MG63 (cell line): Measurements from ENCODE around the gene PQBP1. TPM values are rescaled to one million over a fixed set of nuclear protein-coding genes. Genes with fewer than 3 reads are reported as not detected.
"Not testable (repeated sequence)": the region's sequence is repeated elsewhere in the genome, so short reads cannot be mapped to it uniquely, and the experiment has no call there.

Experiments used
- DNase-seq: peaks from one replicate; pipeline ENCODE4 v3.0.0-alpha.2; 2020
- H3K27me3 ChIP-seq: fragments of 250-450 bp; sonication (Bioruptor Pico); 2 replicates; pipeline ENCODE4 v1.5.1; 2020; ENCODE audit warnings: mild to moderate bottlenecking, moderate library complexity
- H3K36me3 ChIP-seq: fragments of 250-450 bp; sonication (Bioruptor Pico); 2 replicates; pipeline ENCODE4 v1.5.1; 2020; ENCODE audit warnings: mild to moderate bottlenecking, moderate library complexity
- H3K4me3 ChIP-seq: fragments of 250-450 bp; sonication (Bioruptor Pico); 2 replicates; pipeline ENCODE4 v1.5.1; 2020; ENCODE audit warnings: mild to moderate bottlenecking, moderate library complexity
- H3K9me3 ChIP-seq: fragments of 250-450 bp; sonication (Bioruptor Pico); 2 replicates; pipeline ENCODE4 v1.5.1; 2020; ENCODE audit warnings: mild to moderate bottlenecking, moderate library complexity
- total RNA-seq: library from RNA; depleted of rRNA; stranded (reverse); fragments of >200 nt; shearing (Covaris generic); gene quantifications from 2 replicates; pipeline ENCODE4 v1.2.3, GENCODE V29; 2014; ENCODE audit warnings: low replicate concordance; rRNA removed

PQBP1 gene
- 117 and 168 TPM in 2 replicates for total RNA-seq

GRCh38 chrX:48897625-48898306, at the start of gene PQBP1, which contains the start of gene TIMM17B:
TSS of gene PQBP1 (plus strand) at chrX:48897930. CDS start at chrX:48898510, 580 bp downstream.
TSS of gene TIMM17B (minus strand) at chrX:48897768. CDS start at chrX:48897749, 19 bp downstream.
- no peaks in the 10 kb centered on the region for H3K27me3 ChIP-seq
- H3K4me3 ChIP-seq = peak within 1 kb of the TSS; percentile 78
- H3K36me3 ChIP-seq = peaks cover 5% of the 10 kb centered on the region; the same call in 1 of the 2 replicates
- peak; percentile 93 for DNase-seq
- no peaks in the 10 kb centered on the region for H3K9me3 ChIP-seq

DNA sequence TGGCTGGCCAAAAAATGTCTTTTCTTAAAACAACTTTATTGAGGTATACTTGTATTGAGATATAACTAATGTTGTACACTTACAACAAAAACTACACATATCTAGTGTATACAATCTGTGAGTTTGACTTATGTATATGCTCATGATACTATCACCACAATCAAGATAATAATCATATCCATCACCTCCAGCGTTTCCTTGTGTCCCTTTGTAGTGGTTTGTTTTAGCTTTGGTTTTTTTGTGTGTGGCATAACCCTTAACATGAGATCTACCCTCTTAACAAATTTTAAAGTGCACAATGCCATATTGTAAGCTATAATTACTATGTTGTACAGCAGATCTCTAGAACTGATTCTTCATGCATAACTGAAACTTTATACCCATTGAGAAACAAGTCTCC, 48.9 kb upstream of the PQBP1 start:
- Histone ChIP-seq H3K4me3 (no peak overlapping the region), H3K9me3 (no peaks in the 10 kb centered on the region), H3K27me3 (no peaks in the 10 kb centered on the region), H3K36me3 (no peaks in the 10 kb centered on the region)
- no peak for DNase-seq

DNA sequence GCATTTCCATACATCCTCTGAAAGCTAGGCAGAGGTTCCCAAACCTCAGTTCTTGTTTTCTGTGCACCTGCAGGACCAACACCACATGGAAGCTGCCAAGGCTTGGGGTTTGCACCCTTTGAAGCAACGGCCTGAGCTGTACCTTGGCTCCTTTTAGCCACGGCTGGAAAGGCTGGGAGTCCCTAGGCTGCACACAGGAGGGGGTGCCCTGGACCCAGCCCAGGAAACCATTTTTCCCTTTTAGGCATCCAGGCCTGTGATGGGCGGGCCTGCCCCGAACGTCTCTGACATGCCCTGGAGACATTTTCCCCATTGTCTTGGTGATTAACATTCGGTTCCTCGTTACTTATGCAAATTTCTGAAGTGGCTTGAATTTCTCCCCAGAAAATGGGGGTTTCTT, 44.9 kb upstream of the PQBP1 start:
- DNase-seq = no peak
- no peaks in the 10 kb centered on the region for H3K36me3 ChIP-seq
- no peak overlapping the region for H3K4me3 ChIP-seq
- no peaks in the 10 kb centered on the region for H3K9me3 ChIP-seq
- no peaks in the 10 kb centered on the region for H3K27me3 ChIP-seq

DNA sequence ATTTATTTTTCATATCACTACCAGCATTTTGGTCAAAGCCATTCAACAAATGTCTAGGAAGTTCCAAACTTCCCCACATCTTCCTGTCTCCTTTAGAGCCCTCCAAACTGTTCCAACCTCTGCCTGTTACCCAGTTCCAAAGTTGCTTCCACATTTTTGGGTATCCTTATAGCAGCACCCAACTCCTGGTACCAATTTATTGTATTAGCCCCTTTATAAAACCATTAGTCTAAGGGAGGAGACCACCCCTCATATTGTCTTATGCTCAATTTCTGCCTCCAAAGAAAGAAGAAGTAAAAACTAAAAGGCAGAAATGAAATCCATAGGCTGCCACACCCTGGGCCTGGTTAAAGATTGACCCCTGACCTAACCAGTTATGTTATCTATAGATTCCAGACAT, 44.2 kb upstream of the PQBP1 start:
- DNase-seq, H3K36me3 ChIP-seq, H3K27me3 ChIP-seq, H3K9me3 ChIP-seq, H3K4me3 ChIP-seq: not testable (repeated sequence)

DNA sequence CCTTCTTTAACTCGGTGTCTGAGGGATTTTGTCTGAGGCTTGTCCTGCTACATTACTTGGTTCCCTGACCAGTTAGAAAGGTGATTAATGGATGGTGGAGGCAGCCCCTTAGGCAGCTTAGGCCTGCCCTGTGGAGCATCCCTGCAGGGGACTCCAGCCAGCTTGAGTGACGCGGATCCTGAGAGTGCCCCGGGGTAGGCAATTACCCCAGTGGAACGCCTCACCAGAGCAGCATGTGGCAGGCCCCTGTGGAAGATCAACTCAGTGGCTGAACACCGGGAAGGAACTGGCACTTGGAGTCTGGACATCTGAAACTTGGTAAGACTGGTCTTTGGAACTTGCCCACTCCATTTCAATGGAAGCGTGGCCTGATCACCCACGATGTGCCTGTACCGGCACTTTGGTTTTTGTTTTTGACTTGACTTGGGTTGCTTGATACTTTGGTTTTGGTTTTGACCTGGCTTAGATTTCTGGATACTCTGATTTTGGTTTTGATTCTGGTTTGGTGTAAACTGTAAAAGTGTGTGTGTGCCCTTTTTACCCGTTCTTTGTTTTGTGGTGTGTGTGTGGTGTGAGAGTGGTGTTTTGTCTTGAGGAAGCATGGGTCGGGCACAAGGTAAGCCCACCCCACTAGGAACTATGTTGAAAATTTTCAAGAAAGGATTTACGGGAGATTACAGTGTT, 43.5 kb upstream of the PQBP1 start:
- not testable (repeated sequence) for H3K36me3 ChIP-seq

GRCh38 chrX:48854898-48855297, 42.8 kb upstream of the PQBP1 start:
- Histone ChIP-seq H3K9me3 (no peaks in the 10 kb centered on the region), H3K36me3 (no peaks in the 10 kb centered on the region), H3K27me3 (no peaks in the 10 kb centered on the region), H3K4me3 (no peak overlapping the region)
- no peak for DNase-seq

More for the DNA sequence above, 43.5 kb upstream of the PQBP1 start:
- not testable (repeated sequence) for H3K27me3 ChIP-seq, DNase-seq, H3K9me3 ChIP-seq, H3K4me3 ChIP-seq

DNA sequence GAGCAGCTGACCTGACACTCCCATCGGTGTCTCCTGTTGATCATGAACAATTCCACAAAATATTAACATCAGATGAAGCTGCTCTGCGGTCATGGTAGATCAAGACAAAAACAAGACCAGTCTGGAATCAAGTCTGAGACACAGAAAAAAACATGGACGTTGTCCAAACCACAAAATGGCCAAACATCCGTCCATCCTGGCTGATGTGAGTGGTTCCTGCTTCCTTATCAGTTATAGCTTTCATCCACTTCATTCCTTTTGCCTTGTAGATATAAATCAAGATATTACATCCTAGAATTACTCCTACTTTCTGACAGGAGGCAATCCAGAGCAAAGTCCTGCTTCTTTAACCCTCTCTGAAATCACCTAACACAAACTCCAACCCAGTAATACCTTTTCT, 33.5 kb upstream of the PQBP1 start:
- no peak for DNase-seq
- no peaks in the 10 kb centered on the region for H3K9me3 ChIP-seq

DNA sequence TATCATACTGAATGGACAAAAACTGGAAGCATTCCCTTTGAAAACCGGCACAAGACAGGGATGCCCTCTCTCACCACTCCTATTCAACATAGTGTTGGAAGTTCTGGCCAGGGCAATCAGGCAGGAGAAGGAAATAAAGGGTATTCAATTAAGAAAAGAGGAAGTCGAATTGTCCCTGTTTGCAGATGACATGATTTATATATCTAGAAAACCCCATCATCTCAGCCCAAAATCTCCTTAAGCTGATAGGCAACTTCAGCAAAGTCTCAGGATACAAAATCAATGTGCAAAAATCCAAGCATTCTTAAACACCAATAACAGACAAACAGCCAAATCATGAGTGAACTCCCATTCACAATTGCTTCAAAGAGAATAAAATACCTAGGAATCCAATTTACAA, 25.7 kb upstream of the PQBP1 start:
- not testable (repeated sequence) for H3K9me3 ChIP-seq, DNase-seq, H3K36me3 ChIP-seq, H3K4me3 ChIP-seq, H3K27me3 ChIP-seq

More for the DNA sequence above, 33.5 kb upstream of the PQBP1 start:
- Histone ChIP-seq H3K4me3 (no peak overlapping the region), H3K27me3 (no peaks in the 10 kb centered on the region), H3K36me3 (no peaks in the 10 kb centered on the region)

- H3K36me3 ChIP-seq, H3K4me3 ChIP-seq, H3K27me3 ChIP-seq, DNase-seq, H3K9me3 ChIP-seq: not testable (repeated sequence)
Measured at GRCh38 chrX:48876944-48877343, 20.8 kb upstream of the PQBP1 start.

- Histone ChIP-seq H3K4me3 (no peak overlapping the region), H3K36me3 (no peaks in the 10 kb centered on the region), H3K27me3 (no peaks in the 10 kb centered on the region), H3K9me3 (no peaks in the 10 kb centered on the region)
- DNase-seq = no peak
Measured at GRCh38 chrX:48883729-48884128, 14.0 kb upstream of the PQBP1 start.

GRCh38 chrX:48886586-48886985, 11.1 kb upstream of the PQBP1 start:
- DNase-seq, H3K4me3 ChIP-seq, H3K9me3 ChIP-seq, H3K36me3 ChIP-seq, H3K27me3 ChIP-seq: not testable (repeated sequence)

GRCh38 chrX:48890296-48890925, 7.3 kb upstream of the PQBP1 start:
- Histone ChIP-seq H3K9me3 (no peaks in the 10 kb centered on the region), H3K27me3 (no peaks in the 10 kb centered on the region), H3K4me3 (no peak overlapping the region), H3K36me3 (no peaks in the 10 kb centered on the region)
- no peak for DNase-seq

GRCh38 chrX:48890934-48891401, 6.8 kb upstream of the PQBP1 start:
- Histone ChIP-seq H3K9me3 (no peaks in the 10 kb centered on the region), H3K4me3 (peak overlapping the region; percentile 45), H3K27me3 (no peaks in the 10 kb centered on the region), H3K36me3 (no peaks in the 10 kb centered on the region)
- DNase-seq = no peak

- DNase-seq = peak; percentile 87
- Histone ChIP-seq H3K4me3 (peak overlapping the region; percentile 45), H3K36me3 (no peaks in the 10 kb centered on the region), H3K27me3 (no peaks in the 10 kb centered on the region), H3K9me3 (no peaks in the 10 kb centered on the region)
Measured at GRCh38 chrX:48891402-48892288, 6.1 kb upstream of the PQBP1 start.

DNA sequence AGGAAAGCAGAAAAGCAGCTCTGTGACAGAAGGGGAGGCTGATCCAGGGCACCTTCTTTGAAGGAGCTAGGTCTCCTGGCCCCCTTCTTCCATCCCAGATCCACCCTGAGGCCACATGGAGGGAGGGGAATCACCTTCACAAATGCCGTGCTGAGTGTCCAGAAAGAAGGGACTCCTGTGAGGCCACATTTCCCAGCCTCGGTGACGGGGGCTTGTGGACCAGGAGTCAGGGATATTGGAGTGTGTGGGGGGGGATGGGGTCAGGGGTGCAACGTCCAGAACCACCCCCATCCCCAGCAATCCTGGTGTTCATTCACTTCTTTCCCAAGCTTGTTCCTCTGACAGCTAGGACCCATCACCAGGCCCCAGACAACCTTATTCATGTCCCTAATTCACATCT, 4.8 kb upstream of the PQBP1 start:
- Histone ChIP-seq H3K27me3 (no peaks in the 10 kb centered on the region), H3K9me3 (no peaks in the 10 kb centered on the region), H3K4me3 (no peak overlapping the region), H3K36me3 (no peaks in the 10 kb centered on the region)
- no peak for DNase-seq

- DNase-seq = no peak
- Histone ChIP-seq H3K4me3 (no peak overlapping the region), H3K27me3 (no peaks in the 10 kb centered on the region), H3K36me3 (no peaks in the 10 kb centered on the region), H3K9me3 (no peaks in the 10 kb centered on the region)
Measured at GRCh38 chrX:48893556-48894348, 4.0 kb upstream of the PQBP1 start.
